ENCODE data around the gene SCAMP4. TPM values are rescaled to one million over a fixed set of nuclear protein-coding genes. Genes with fewer than 3 reads are reported as not detected.

The SCAMP4 gene
- total RNA-seq, 4 donors from 2014 or later = 49.8 to 144 (median 83.9) TPM

- WGBS, 2 donors = 54 to 81% methylated on average over 3 to 7 of the region's 13 CpGs
- peak overlapping the region in 1 of 4 donors; percentile 82 for H3K27ac ChIP-seq
- no peak overlapping the region for H3K4me3 ChIP-seq
- DNase-seq = no peak
- H3K27me3 ChIP-seq = no peaks in the 10 kb centered on the region
- no peaks in the 10 kb centered on the region for H3K9me3 ChIP-seq
- intact Hi-C loops (cut with DNase I) = no loop called here
- H3K36me3 ChIP-seq = no peaks in the 10 kb centered on the region
- peaks cover 3 to 30% (median 20%) of the 10 kb centered on the region in 3 donors for H3K4me1 ChIP-seq
- TF ChIP-seq POLR2A (IDR thresholded peaks at IDR 0.05) = no peak
- TF ChIP-seq CTCF (IDR thresholded peaks at IDR 0.05) = no peak
These were observed 8.7 kb upstream of the SCAMP4 start for GRCh38 chr19:1896508-1896907.

GRCh38 chr19:1901940-1902404 lies 3.2 kb upstream of the SCAMP4 start:
- no peaks in the 10 kb centered on the region for H3K9me3 ChIP-seq
- no peaks in the 10 kb centered on the region for H3K36me3 ChIP-seq
- peaks cover 15 to 49% (median 33%) of the 10 kb centered on the region in 3 donors for H3K4me1 ChIP-seq
- intact Hi-C loops (cut with DNase I) = no loop called here
- 74 to 79% methylated on average over 13 to 16 of the region's 16 CpGs for WGBS, 2 donors
- H3K4me3 ChIP-seq = no peak overlapping the region
- H3K27ac ChIP-seq = peak overlapping the region in 2 of 4 donors; percentile 50 to 67
- no peak for DNase-seq
- TF ChIP-seq CTCF (IDR thresholded peaks at IDR 0.05) (no peak), POLR2A (IDR thresholded peaks at IDR 0.05) (peak in 1 of 4 donors; percentile 43)
- H3K27me3 ChIP-seq = no peaks in the 10 kb centered on the region

DNA sequence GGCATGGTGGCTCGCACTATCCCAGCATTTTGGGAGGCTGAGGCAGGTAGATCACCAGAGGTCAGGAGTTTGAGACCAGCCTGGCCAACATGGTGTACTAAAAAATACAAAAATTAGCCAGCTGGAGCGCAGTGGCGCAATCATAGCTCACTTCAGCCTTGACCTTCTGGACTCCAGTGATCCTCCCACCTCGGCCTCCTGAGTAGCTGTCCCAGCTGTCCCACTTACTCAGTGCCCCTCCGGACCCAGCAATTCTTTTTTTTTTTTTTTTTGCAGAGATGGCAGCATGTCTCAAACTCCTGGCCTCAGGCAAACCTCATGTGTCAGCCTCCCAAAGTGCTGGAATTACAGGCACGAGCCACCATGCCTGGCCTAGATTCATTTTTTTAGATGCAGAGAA lies 2.3 kb upstream of the SCAMP4 start:
- no peak for DNase-seq
- Histone ChIP-seq H3K36me3 (no peaks in the 10 kb centered on the region), H3K4me3 (no peak overlapping the region), H3K27me3 (no peaks in the 10 kb centered on the region), H3K27ac (peak overlapping the region in 1 of 4 donors; percentile 42), H3K9me3 (no peaks in the 10 kb centered on the region), H3K4me1 (peaks cover 21 to 49% (median 31%) of the 10 kb centered on the region in 3 donors)
- 70 to 81% methylated on average over 6 of the region's 6 CpGs for WGBS, 2 donors
- intact Hi-C loops (cut with DNase I) = no loop called here
- TF ChIP-seq CTCF (IDR thresholded peaks at IDR 0.05) = no peak

DNA sequence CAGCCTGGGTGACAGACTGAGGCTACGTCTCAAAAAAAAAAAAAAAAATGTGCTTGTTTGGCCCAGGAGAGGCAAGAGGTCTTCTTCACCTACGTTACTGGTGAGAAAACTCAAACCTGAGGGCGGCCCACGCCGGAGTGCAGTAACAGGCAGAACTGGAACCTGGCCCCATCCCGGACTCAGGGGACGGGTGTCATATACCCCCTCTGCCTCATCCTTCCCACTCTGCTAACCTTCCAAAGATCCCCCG lies 414 bp upstream of the SCAMP4 start:
- Histone ChIP-seq H3K4me3 (peak overlapping the region; percentile 10 to 91 (median 74)), H3K27me3 (no peaks in the 10 kb centered on the region), H3K27ac (peak overlapping the region; percentile 92 to 97 (median 93)), H3K36me3 (no peaks in the 10 kb centered on the region), H3K9me3 (no peaks in the 10 kb centered on the region), H3K4me1 (peaks cover 35 to 65% (median 48%) of the 10 kb centered on the region in 3 donors)
- intact Hi-C loops (cut with DNase I) = no loop called here
- no peak for TF ChIP-seq POLR2A (IDR thresholded peaks at IDR 0.05)
- no peak for TF ChIP-seq CTCF (IDR thresholded peaks at IDR 0.05)
- WGBS, 2 donors = 19 to 38% methylated on average over 8 of the region's 8 CpGs
- no peak for DNase-seq

GRCh38 chr19:1905863-1906375 lies 720 bp downstream of the SCAMP4 start:
- Histone ChIP-seq H3K9me3 (no peaks in the 10 kb centered on the region), H3K4me3 (peak overlapping the region; percentile 49 to 91 (median 74)), H3K27me3 (no peaks in the 10 kb centered on the region), H3K27ac (peak overlapping the region; percentile 92 to 97 (median 93)), H3K36me3 (no peaks in the 10 kb centered on the region), H3K4me1 (peaks cover 40 to 76% (median 49%) of the 10 kb centered on the region in 3 donors)
- intact Hi-C loops (cut with DNase I) = no loop called here
- DNase-seq = no peak
- WGBS, 2 donors = 55 to 71% methylated on average over 6 to 14 of the region's 15 CpGs
- TF ChIP-seq CTCF (IDR thresholded peaks at IDR 0.05) (no peak), POLR2A (IDR thresholded peaks at IDR 0.05) (no peak)

Measured in esophagus squamous epithelium (tissue), 5 donors.